HS-5 (cell line): ENCODE measurements around the gene TBC1D32.
"Not testable (repeated sequence)": the region's sequence is repeated elsewhere in the genome, so short reads cannot be mapped to it uniquely, and the experiment has no call there.

ENCODE experiments used
- DNase-seq: peaks from one replicate; pipeline ENCODE4 v3.0.0-alpha.2; 2012; ENCODE audit warnings: low read depth

Gene TBC1D32

GRCh38 chr6:121112356-121112755 lies 221.9 kb downstream of the TBC1D32 start:
- DNase-seq: no peak

- no peak for DNase-seq
Observed at GRCh38 chr6:121110733-121111132, 223.5 kb downstream of the TBC1D32 start.

GRCh38 chr6:121106962-121107361 lies 227.3 kb downstream of the TBC1D32 start:
- DNase-seq: no peak

GRCh38 chr6:121105461-121105860 lies 228.8 kb downstream of the TBC1D32 start:
- DNase-seq: no peak

- peak; percentile 28 for DNase-seq
Observed at GRCh38 chr6:121093928-121094327, 240.4 kb downstream of the TBC1D32 start.

GRCh38 chr6:121090492-121090891 lies 243.8 kb downstream of the TBC1D32 start:
- no peak for DNase-seq

GRCh38 chr6:121086876-121087275 lies 247.4 kb downstream of the TBC1D32 start:
- no peak for DNase-seq

GRCh38 chr6:121076119-121076518 lies 258.2 kb downstream of the TBC1D32 start:
- no peak for DNase-seq

GRCh38 chr6:121068749-121069148 lies 265.5 kb downstream of the TBC1D32 start:
- not testable (repeated sequence) for DNase-seq

- no peak for DNase-seq
Observed at GRCh38 chr6:121067381-121067780, 266.9 kb downstream of the TBC1D32 start.

GRCh38 chr6:121064345-121064744 lies 269.9 kb downstream of the TBC1D32 start:
- no peak for DNase-seq

- DNase-seq: peak; percentile 5
Observed at GRCh38 chr6:121055572-121056163, 278.6 kb downstream of the TBC1D32 start.

GRCh38 chr6:121048593-121048992 lies 285.7 kb downstream of the TBC1D32 start:
- not testable (repeated sequence) for DNase-seq

GRCh38 chr6:121044905-121045304 lies 289.4 kb downstream of the TBC1D32 start:
- DNase-seq: not testable (repeated sequence)

- not testable (repeated sequence) for DNase-seq
Observed at GRCh38 chr6:121043706-121044105, 290.6 kb downstream of the TBC1D32 start.

- not testable (repeated sequence) for DNase-seq
Observed at GRCh38 chr6:121043211-121043610, 291.1 kb downstream of the TBC1D32 start.

GRCh38 chr6:121042766-121043165 lies 291.5 kb downstream of the TBC1D32 start:
- DNase-seq: no peak

GRCh38 chr6:121040831-121041230 lies 293.4 kb downstream of the TBC1D32 start:
- DNase-seq: no peak

GRCh38 chr6:121033091-121033490 lies 301.2 kb downstream of the TBC1D32 start:
- no peak for DNase-seq

- no peak for DNase-seq
Observed at GRCh38 chr6:121032268-121033006, 301.8 kb downstream of the TBC1D32 start.
